ENCODE measurements around the gene CCSAP.
"Not testable (repeated sequence)": the region's sequence is repeated elsewhere in the genome, so short reads cannot be mapped to it uniquely, and the experiment has no call there.

The CCSAP gene

GRCh38 chr1:229381234-229381633 is 38.4 kb upstream of the CCSAP start:
- no peak for TF ChIP-seq CTCF (IDR thresholded peaks at IDR 0.05; ENCODE audit: extremely low read depth, missing control alignments)
- no peak for DNase-seq (ENCODE audit: low spot score)

- no peak for DNase-seq (ENCODE audit: low spot score)
- TF ChIP-seq CTCF (IDR thresholded peaks at IDR 0.05; ENCODE audit: extremely low read depth, missing control alignments) = no peak
Measured at GRCh38 chr1:229380536-229381160, 37.8 kb upstream of the CCSAP start.

- no peak for DNase-seq (ENCODE audit: low spot score)
- no peak for TF ChIP-seq CTCF (IDR thresholded peaks at IDR 0.05; ENCODE audit: extremely low read depth, missing control alignments)
Measured at GRCh38 chr1:229379846-229380245, 37.0 kb upstream of the CCSAP start.

GRCh38 chr1:229378586-229379367 is 35.9 kb upstream of the CCSAP start:
- no peak for DNase-seq (ENCODE audit: low spot score)
- no peak for TF ChIP-seq CTCF (IDR thresholded peaks at IDR 0.05; ENCODE audit: extremely low read depth, missing control alignments)

GRCh38 chr1:229378035-229378434 is 35.2 kb upstream of the CCSAP start:
- DNase-seq (ENCODE audit: low spot score) = not testable (repeated sequence)

- no peak for DNase-seq (ENCODE audit: low spot score)
Measured at GRCh38 chr1:229377429-229377828, 34.6 kb upstream of the CCSAP start.

GRCh38 chr1:229376521-229376920 is 33.7 kb upstream of the CCSAP start:
- TF ChIP-seq CTCF (IDR thresholded peaks at IDR 0.05; ENCODE audit: extremely low read depth, missing control alignments) = no peak
- no peak for DNase-seq (ENCODE audit: low spot score)

More at GRCh38 chr1:229377429-229377828, 34.6 kb upstream of the CCSAP start:
- TF ChIP-seq CTCF (IDR thresholded peaks at IDR 0.05; ENCODE audit: extremely low read depth, missing control alignments) = no peak
